Activated B cell treated with CpG ODN at 0.5 μM for 24 hours (primary cell): ENCODE data around the gene ARHGEF25. TPM values are rescaled to one million over a fixed set of nuclear protein-coding genes. Genes with fewer than 3 reads are reported as not detected.
A peak's percentile ranks its signal among the peaks of the same experiment; 100 is the strongest.

Experiments used
- ATAC-seq: fragments of 200-7000 bp; cut with Tn5 transposase; one replicate; pipeline ENCODE4 v1.10.0; 2021; ENCODE audit warnings: low read depth, mild to moderate bottlenecking, moderate library complexity
- CTCF ChIA-PET: fragments of 350-600 bp; sonication (Branson Sonifier 250); formaldehyde crosslinking; loops from one replicate; lab custom pipeline; 2021; ENCODE audit warnings: antibody characterized with exemption; lab: Charles Lee
- POLR2A ChIA-PET: fragments of 350-600 bp; sonication (Branson Sonifier 250); formaldehyde crosslinking; loops from one replicate; lab custom pipeline; 2021; ENCODE audit warnings: antibody characterized with exemption; lab: Charles Lee
- DNase-seq: peaks from one replicate; pipeline ENCODE4 v3.0.0; 2022
- H3K27ac Mint-ChIP-seq: one replicate; pipeline ENCODE4 v1.8.0; 2020; ENCODE audit warnings: mixed read lengths
- H3K27me3 Mint-ChIP-seq: one replicate; pipeline ENCODE4 v1.8.0; 2021; ENCODE audit warnings: mixed read lengths
- H3K36me3 Mint-ChIP-seq: one replicate; pipeline ENCODE4 v1.8.0; 2021; ENCODE audit warnings: low read depth, mixed read lengths
- H3K4me1 Mint-ChIP-seq: one replicate; pipeline ENCODE4 v1.8.0; 2021; ENCODE audit warnings: mixed read lengths
- H3K4me3 Mint-ChIP-seq: one replicate; pipeline ENCODE4 v1.8.0; 2020; ENCODE audit warnings: mild to moderate bottlenecking, mixed read lengths
- H3K9me3 Mint-ChIP-seq: one replicate; pipeline ENCODE4 v1.8.0; 2020; ENCODE audit warnings: mixed read lengths
- intact Hi-C: fragments of 100-400 bp; cut with micrococcal nuclease; formaldehyde crosslinking; loops from one replicate; pipeline ENCODE4 v1.15.1; 2024
- total RNA-seq: library from RNA; stranded (reverse); gene quantifications from 2 replicates; pipeline ENCODE4 v1.2.3, GENCODE V29; 2022
- TF ChIP-seq, protein P1 (sequence below): fragments of 200-600 bp; IDR thresholded peaks from one replicate; pipeline ENCODE4 v1.8.0; 2022; ENCODE audit warnings: antibody characterized with exemption, mild to moderate bottlenecking

Gene ARHGEF25
- total RNA-seq, 1 donor from 2014 or later = not detected

DNA sequence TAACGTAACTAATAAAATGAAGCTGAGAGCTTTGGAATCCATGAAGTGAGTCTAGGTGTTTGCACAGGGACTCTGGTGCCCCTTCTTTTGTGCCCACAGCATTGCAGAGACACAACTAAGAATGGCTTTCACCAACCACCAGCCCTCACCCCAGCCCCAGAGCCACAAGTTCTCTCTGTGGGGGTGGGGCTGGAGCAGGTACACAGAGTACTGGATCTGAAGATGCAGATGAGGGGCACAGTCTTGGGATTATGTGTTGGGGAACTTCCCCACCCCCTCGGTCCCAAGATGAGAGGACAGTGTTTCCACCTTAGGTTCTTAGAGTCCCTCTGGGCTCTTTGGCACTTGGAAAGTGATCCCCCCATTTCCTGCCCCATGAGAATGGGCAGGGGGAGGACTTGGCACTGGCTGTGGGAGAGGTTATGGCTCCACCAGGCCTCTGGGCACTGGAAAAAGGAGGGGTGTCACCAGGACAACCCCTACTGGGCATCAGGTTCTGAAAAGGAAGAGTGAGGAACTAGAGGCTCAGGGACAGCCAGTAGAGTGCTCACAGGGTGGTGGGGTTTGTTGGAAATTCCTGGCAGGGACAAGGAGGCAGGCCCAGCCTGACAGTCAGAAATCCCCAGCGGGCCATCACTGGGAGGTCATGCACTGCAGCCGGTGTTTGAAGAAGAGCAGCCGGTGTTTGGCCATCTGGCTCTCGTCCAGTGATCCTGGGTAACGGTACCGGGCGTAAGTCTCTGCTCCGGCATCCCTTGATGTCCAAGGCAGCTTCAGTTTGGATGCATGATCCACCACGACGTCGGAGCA lies 15.1 kb downstream of the ARHGEF25 start:
- DNase-seq (no peak), ATAC-seq (no peak)
- Mint-ChIP-seq H3K27ac (no peak overlapping the region), H3K4me3 (no peak overlapping the region), H3K9me3 (no peaks in the 10 kb centered on the region), H3K4me1 (peaks cover 19% of the 10 kb centered on the region), H3K27me3 (peaks cover 88% of the 10 kb centered on the region), H3K36me3 (no peaks in the 10 kb centered on the region)
- POLR2A ChIA-PET = no interaction called here
- intact Hi-C loops = loop anchor here (10.0 kb wide), 1 partner anchor 402 kb away; the partner anchor contains the start of gene SHMT2
- TF ChIP-seq, protein P1, sequence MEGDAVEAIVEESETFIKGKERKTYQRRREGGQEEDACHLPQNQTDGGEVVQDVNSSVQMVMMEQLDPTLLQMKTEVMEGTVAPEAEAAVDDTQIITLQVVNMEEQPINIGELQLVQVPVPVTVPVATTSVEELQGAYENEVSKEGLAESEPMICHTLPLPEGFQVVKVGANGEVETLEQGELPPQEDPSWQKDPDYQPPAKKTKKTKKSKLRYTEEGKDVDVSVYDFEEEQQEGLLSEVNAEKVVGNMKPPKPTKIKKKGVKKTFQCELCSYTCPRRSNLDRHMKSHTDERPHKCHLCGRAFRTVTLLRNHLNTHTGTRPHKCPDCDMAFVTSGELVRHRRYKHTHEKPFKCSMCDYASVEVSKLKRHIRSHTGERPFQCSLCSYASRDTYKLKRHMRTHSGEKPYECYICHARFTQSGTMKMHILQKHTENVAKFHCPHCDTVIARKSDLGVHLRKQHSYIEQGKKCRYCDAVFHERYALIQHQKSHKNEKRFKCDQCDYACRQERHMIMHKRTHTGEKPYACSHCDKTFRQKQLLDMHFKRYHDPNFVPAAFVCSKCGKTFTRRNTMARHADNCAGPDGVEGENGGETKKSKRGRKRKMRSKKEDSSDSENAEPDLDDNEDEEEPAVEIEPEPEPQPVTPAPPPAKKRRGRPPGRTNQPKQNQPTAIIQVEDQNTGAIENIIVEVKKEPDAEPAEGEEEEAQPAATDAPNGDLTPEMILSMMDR = no peak
- CTCF ChIA-PET = interaction anchor here (8.4 kb wide), 1 partner anchor 44 kb away, joined by 126 read pairs; no protein-coding TSS in a partner anchor

DNA sequence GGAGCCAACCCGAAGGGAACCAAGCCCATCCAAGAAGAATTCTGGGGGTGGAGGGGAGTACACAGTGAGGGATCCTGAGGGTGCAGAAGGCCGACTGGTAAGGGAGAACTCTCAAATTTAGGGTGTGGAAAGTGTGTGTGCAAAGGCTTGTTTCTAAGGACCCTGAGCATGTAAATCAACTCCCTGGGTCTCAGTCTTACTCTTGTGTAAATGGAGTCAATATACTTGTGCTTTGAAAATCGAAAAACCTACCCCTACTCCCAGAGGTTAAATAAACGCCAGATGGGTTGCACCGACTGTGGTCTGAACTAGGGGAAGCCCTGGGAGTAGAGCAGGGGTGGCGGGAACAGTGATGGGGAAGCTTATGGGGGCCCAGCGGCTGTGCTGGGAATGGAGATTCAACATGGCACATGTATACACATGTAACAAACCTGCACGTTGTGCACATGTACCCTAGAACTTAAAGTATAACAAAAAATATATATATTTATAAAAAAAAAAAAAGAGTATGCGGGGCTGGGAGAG lies 15.7 kb downstream of the ARHGEF25 start:
- CTCF ChIA-PET = interaction anchor here (0.6 kb wide), 1 partner anchor 1884 kb away, joined by 3 read pairs; the partner anchor contains the start of gene GDF11
- H3K27ac Mint-ChIP-seq = no peak overlapping the region

DNA sequence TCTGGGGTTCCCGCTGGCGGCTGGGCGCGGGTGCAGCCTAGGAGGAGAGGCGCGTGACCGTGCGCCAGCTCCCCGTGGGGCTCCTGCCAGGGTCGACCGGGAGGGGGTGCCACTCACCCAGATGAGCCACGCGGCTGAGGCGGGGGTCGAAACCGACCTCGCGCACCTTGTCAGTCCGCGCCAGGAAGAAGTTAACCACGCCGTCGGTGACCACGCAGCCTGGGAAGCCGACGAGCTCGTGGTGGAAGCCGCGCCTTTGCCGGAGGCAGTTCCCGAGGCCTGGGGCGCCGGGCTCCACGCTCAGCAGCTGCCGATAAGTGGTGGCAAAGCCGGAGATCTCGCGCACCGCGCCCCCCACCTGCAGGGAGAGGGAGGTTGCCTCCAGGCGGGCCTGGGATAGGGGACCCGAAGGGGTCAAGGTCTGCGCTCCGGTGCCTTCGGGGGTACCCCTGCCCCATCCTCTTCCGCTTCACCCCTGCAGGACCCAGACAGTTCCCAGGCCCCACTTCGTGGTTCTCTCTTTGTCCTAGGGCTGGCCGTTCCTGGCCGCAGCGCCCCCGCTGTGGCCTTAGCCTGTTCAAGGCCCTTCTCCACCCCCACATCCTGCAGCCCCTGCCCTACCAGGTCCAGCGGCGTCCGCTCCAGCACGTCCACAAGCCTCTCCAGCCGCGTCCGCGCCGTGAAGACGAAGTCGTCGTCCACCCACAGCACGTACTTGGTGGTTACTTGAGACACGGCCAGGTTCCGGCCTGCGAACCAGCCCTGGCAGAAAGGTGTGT lies 16.5 kb downstream of the ARHGEF25 start:
- H3K27ac Mint-ChIP-seq = no peak overlapping the region
- no peaks in the 10 kb centered on the region for H3K36me3 Mint-ChIP-seq
- ATAC-seq (peak; percentile 36), DNase-seq (peak; percentile 31)
- peaks cover 12% of the 10 kb centered on the region for H3K4me1 Mint-ChIP-seq
- peak overlapping the region; percentile 28 for H3K4me3 Mint-ChIP-seq
- TF ChIP-seq, protein P1 = no peak
- intact Hi-C loops = loop anchor here (10.0 kb wide), 1 partner anchor 403 kb away; the partner anchor contains the start of gene SHMT2
- POLR2A ChIA-PET = interaction anchor here (1.0 kb wide), 1 partner anchor 37 kb away, joined by 4 read pairs; the partner anchor contains the start of gene PIP4K2C
- H3K27me3 Mint-ChIP-seq = peaks cover 79% of the 10 kb centered on the region
- CTCF ChIA-PET = interaction anchor here (0.6 to 1.4 kb wide), 3 partner anchors 9 to 1885 kb away, joined by 3 to 5 read pairs (median 3); partner anchors contain the start of gene GDF11
- H3K9me3 Mint-ChIP-seq = no peaks in the 10 kb centered on the region

More for the DNA sequence above, 15.7 kb downstream of the ARHGEF25 start:
- H3K4me1 Mint-ChIP-seq = peaks cover 12% of the 10 kb centered on the region
- no peaks in the 10 kb centered on the region for H3K9me3 Mint-ChIP-seq
- ATAC-seq (no peak), DNase-seq (no peak)
- intact Hi-C loops = loop anchor here (10.0 kb wide), 1 partner anchor 402 kb away; the partner anchor contains the start of gene SHMT2
- TF ChIP-seq, protein P1 = no peak
- POLR2A ChIA-PET = interaction anchor here (1.0 kb wide), 1 partner anchor 36 kb away, joined by 4 read pairs; the partner anchor contains the start of gene PIP4K2C
- no peaks in the 10 kb centered on the region for H3K36me3 Mint-ChIP-seq
- H3K4me3 Mint-ChIP-seq = no peak overlapping the region
- H3K27me3 Mint-ChIP-seq = peaks cover 86% of the 10 kb centered on the region

DNA sequence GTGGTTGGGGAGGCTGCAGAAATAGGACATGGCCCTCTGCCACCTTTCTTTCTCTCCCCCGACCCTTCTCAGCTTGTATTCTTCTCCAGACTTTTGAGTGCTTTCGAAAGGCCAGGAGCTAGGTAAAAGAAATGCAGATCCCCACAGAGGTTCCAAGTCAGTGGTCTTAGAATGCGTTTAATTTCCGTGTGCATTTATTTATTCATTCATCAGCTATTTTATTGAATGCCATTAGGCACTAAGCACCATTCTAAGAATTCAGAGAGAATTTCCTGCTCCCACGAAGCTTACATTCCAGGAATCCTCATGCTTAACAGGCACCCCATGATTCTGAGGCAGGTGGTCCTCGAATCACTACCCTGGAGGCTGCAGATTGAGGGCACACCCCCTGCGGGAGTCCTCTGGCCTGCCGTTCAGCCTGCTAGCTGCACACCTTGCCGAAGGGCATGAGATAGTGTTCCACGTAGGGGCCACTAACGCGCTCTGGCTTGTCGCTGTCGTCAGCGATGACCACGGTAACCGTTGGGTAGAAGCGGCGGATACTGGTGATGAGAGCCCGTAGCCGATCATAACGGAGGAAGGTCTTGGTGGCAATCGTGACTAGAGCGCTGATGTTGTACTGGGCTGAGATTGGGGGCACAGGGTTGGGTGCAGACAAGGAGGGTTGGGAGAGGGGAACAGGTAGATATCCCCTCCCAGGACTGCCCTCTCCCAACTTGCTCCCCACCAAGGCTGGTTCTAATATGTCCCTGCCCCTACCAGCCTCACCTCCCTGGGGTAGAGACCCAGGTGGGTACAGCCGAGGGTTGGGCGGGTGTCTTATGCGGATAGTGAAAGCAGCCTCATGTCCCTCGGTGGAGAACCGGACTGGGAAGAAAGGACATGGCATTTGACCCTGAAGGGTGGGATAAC lies 17.3 kb downstream of the ARHGEF25 start:
- Mint-ChIP-seq H3K4me1 (peaks cover 17% of the 10 kb centered on the region), H3K9me3 (no peaks in the 10 kb centered on the region), H3K4me3 (no peak overlapping the region), H3K27ac (no peak overlapping the region), H3K27me3 (peaks cover 76% of the 10 kb centered on the region), H3K36me3 (no peaks in the 10 kb centered on the region)
- TF ChIP-seq, protein P1 = no peak
- intact Hi-C loops = loop anchor here (10.0 kb wide), 1 partner anchor 404 kb away; the partner anchor contains the start of gene SHMT2
- DNase-seq (no peak), ATAC-seq (no peak)
- CTCF ChIA-PET = interaction anchor here (1.0 to 1.4 kb wide), 2 partner anchors 8 to 45 kb away, joined by 3 to 5 read pairs; no protein-coding TSS in a partner anchor
- POLR2A ChIA-PET = no interaction called here
